HG03175 (cell line): ENCODE measurements around the gene DDX4.
"Not testable (repeated sequence)": the region's sequence is repeated elsewhere in the genome, so short reads cannot be mapped to it uniquely, and the experiment has no call there.

Experiments used
- ATAC-seq: cut with Tn5 transposase; IDR thresholded peaks from one replicate; pipeline ENCODE4 v1.9.1; 2021; ENCODE audit warnings: mild to moderate bottlenecking, moderate library complexity; ENCODE audit not compliant: unreplicated experiment

DDX4 gene

GRCh38 chr5:55720188-55720703 is 17.6 kb upstream of the DDX4 start:
- no peak for ATAC-seq

GRCh38 chr5:55724281-55724680 is 13.6 kb upstream of the DDX4 start:
- no peak for ATAC-seq

GRCh38 chr5:55731848-55732247 is 6.0 kb upstream of the DDX4 start:
- no peak for ATAC-seq

DNA sequence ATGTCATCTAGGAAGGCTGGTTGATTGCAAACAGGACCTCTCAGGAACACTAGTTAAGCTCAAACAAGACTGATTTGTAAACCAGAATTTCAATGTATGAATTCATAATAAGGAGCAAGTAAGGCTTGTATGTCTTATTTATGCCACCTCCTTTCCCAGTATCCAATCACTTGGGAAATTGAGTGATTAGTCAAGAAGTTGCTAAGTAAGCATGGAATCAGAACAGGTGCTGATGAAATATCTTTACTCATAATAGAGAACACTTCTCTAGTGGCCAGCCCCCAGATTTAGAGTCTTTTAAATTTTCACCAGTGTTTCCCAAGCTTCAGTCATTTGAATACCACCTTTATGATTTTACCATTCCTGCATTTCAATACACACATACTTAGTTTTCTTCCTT is 5.3 kb upstream of the DDX4 start:
- no peak for ATAC-seq

DNA sequence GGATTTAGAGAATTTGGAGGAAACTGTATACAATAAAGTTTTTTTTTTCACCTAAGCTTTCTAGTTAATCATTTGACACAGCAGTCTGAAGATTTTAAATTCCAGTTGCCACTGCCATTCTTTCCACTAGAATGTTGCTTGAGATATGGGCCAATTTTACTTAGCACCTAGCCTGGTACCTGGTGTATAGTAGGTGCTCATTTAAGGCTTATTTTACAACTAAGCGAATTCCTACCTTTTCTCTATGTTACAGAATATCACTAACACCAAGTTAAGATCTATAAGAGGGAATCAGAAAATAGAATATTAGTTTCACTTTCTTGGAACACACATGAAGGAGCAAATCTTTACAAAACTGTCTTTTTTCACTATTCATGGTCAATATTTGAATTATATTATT is 3.2 kb upstream of the DDX4 start:
- ATAC-seq = no peak

GRCh38 chr5:55742778-55743177 is 4.9 kb downstream of the DDX4 start:
- no peak for ATAC-seq

- no peak for ATAC-seq
Measured at GRCh38 chr5:55747778-55748318, 10.0 kb downstream of the DDX4 start.

DNA sequence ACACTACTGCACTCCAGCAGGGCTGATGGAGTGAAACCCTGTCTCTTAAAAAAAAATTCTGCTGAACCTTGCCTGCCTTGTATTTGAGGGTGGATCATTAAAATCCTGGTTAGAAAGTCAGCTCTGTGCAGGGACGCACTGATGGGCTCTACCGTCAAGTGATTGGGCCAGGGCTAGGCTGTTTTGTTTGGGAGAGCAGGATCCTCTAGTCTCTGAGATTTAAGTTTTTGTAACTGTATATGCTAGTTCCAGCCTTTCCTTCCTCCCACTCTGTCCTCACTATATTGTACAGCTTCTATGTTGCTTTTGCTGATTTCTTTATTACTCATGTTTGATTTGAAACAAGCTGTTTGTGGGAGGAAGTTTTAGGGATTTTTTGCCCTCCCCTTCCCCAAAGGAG is 11.5 kb downstream of the DDX4 start:
- no peak for ATAC-seq

GRCh38 chr5:55750063-55750462 is 12.2 kb downstream of the DDX4 start:
- no peak for ATAC-seq

- no peak for ATAC-seq
Measured at GRCh38 chr5:55750499-55750898, 12.6 kb downstream of the DDX4 start.

DNA sequence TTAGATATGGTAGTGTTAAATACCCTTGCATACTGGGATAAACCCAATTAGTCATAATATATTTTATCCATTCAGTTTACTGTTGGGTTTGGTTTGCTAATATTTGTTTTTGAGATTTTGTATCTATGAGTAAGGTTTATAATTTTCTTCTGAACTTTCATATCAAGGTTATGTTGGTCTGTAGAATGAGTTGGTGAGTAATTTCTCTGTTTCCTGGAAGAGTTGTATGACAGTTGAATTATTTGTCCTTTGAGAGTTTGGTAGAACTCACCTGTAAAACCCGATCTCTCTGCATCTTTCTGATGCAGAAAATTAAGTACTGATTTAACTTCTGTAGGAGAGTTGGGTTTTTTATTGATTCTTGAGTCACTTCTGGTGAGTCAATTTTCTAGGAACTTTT is 20.4 kb downstream of the DDX4 start:
- ATAC-seq = no peak

DNA sequence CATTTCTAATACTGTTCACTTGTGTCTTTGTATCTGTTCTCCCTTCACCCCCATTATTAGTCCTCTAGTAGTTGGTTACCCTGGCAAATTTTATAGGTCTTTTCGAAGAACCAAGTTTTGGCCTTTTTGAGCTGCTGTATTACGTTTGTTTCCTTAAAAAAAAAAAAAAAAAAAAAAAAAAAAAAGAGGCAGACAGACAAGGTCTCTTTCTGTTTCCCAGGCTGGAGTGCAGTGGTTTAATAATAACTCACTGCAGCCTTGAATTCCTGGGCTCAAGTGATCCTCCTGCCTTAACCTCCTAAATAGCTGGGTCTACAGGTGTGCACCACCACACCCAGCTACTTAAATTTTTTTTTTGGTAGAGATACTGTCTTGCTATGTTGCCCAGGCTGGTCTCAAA is 20.9 kb downstream of the DDX4 start:
- no peak for ATAC-seq

DNA sequence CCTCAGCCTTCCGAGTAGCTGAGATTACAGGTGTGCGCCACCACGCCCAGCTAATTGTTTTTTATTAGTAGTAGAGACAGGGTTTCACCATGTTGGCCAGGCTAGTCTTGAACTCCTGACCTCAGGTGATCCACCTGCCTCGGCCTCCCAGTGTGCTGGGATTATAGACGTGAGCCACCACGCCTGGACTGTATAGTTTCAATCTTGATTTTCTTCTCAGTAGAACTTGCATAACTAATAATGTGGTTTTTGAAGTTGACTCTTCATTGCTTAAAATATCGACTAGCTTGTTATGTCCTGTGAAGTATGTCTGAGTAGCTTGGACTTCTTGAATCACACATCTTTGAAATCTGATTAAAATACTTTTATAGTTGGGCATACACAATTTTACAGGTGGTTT is 23.9 kb downstream of the DDX4 start:
- ATAC-seq = not testable (repeated sequence)

DNA sequence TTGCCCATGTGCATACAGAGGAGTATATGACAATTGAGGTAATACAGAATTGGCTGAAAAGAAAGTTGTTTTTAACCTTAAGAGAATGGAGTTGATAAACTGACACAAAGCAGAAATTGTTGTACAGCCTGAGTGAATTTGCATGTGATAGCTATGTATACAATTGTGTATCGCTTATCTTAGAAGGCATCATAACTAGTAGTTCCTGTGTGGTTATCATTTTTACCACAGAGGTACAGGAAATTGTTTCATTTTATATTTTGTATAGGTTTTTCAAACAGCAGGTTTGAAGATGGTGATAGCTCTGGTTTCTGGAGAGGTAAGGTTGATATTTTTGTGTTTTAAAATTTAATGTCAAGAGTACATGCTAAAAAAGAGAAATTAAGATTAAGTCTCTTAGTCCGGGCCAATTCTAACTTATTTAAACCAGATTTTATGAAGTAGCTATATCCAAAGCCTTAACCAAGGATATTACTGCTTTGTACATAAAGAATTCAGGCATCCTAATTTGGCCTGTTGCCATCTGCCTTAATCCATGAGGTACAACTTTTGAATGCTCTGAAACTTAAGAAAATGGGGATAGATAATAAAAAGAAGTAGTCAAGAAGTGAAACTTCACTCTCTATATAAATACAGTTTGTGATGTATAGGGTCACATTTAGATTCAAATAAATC is 26.0 kb downstream of the DDX4 start:
- peak; percentile 68 for ATAC-seq

DNA sequence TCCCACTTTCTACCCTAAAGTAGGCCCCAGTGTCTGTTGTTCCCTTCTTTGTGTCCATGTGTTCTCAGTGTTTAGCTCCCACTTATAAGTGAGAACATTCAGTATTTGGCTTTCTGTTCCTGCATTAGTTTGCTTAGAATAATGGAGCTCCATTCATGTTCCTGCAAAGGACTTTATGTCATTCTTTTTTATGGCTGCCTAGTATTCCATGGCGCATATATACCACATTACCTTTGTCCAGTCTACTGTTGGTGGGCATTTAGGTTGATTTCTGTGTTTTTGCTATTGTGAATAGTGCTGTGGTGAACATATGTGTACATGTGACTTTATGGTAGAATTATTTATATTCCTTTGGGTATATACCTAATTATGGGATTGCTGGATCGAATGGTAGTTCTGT is 30.4 kb downstream of the DDX4 start:
- no peak for ATAC-seq

DNA sequence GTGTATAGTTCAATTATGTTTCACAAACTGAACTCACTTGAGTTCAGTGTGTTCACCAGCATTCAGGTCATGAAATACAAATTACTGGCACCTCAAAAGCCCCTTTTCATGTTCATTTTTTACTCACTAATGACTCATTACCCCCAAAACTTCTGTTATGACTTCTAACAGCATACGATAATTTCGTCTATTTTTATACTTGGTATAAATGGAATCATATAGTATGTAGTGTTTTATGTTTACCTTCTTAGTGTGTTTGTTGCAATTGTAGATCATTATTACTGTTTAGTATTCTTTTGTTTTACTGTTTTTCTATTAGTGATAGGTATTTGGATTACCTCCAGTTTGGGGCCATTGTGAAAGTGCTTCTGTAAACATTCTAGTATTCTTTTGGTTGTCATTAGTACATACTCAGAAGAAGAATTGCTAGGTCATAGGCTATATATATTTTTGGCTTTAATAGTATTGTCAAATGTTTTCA is 33.4 kb downstream of the DDX4 start:
- no peak for ATAC-seq

DNA sequence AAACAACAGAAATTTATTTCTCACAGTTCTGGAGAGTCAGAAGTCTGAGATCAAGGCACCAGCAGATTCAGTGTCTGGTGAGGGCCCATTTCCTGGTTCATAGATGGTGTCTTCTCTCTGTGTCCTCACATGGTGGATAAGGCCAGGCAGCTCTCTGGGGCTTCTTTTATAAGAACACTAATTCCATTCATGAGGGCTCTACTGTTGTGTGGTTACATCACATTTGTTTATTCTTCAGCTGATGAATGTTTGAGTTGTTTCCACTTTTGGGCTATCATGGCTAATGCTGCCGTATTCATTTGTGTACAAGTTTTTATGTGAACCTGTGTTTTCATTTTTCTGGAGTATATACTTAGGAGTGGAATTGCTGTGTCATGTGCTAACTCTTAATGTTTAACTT is 35.2 kb downstream of the DDX4 start:
- ATAC-seq = no peak

GRCh38 chr5:55777332-55777731 is 39.5 kb downstream of the DDX4 start:
- ATAC-seq = no peak

- no peak for ATAC-seq
Measured at GRCh38 chr5:55800924-55801323, 63.1 kb downstream of the DDX4 start.

DNA sequence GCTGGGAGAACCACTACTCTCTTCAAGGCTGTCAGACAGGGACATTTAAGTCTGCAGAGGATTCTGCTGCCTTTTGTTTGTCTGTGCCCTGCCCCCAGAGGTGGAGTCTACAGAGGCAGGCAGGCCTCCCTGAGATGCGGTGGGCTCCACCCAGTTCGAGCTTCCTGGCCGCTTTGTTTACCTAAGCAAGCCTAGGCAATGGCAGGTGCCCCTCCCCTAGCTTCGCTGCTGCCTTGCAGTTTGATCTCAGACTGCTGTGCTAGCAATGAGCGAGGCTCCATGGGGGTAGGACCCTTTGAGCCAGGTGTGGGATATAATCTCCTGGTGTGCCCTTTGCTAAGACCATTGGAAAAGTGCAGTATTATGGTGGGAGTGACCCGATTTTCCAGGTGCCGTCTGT is 71.0 kb downstream of the DDX4 start:
- not testable (repeated sequence) for ATAC-seq

DNA sequence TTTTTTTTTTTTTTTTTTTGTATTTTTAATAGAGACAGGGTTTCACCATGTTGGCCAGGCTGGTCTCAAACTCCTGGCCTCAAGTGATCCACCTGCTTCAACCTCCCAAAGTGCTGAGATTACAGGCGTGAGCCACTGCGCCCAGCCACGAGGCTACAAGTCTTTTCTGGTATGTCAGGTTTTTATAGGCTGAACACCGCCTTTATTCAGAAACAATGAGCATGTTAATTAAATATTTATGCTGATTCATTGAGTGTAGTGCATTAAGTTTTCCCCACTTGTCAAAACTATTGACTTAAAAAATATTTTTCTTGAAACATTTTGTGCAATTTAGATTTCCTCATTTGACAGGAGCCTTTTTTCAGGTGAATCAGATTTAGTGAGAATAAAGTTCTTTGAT is 78.1 kb downstream of the DDX4 start:
- not testable (repeated sequence) for ATAC-seq

GRCh38 chr5:55816342-55816741 is 78.5 kb downstream of the DDX4 start:
- no peak for ATAC-seq

- no peak for ATAC-seq
Measured at GRCh38 chr5:55817030-55817429, 79.2 kb downstream of the DDX4 start.
